ENCODE data around the gene GART. TPM values are rescaled to one million over a fixed set of nuclear protein-coding genes. Genes with fewer than 3 reads are reported as not detected.
A peak's percentile ranks its signal among the peaks of the same experiment; 100 is the strongest.

GART gene
- total and polyA plus RNA-seq, 2 of the 8 experiments (the other 6 are each of a cell fraction or from before 2014, with no cell fraction given): 23.1 to 231 TPM

GRCh38 chr21:33541105-33541711, 709 bp downstream of the GART start:
- ChIA-PET POLR2A (ENCODE audit: partially characterized antibody) (interaction anchor here (1.0 to 6.3 kb wide), 10 partner anchors 11 to 179 kb away, joined by 3 to 64 read pairs (median 3); partner anchors contain the start of gene DONSON), CTCF (ENCODE audit: partially characterized antibody) (interaction anchor here (0.6 kb wide), 1 partner anchor 427 kb away, joined by 3 read pairs; no protein-coding TSS in a partner anchor)
- no peak overlapping the region for H2BK15ac ChIP-seq (ENCODE audit: low read length)
- H4K20me1 ChIP-seq (replicated peaks in 1 of 2; ENCODE audit: control insufficient read depth in 1 of 2, insufficient read depth in 2 of 2, low read length in 2 of 2): peaks cover 8 to 10% of the 10 kb centered on the region in 2 experiments
- peak overlapping the region; percentile 99; the same call in 1 of the 2 replicates for H3K27ac ChIP-seq (ENCODE audit: low read depth, low read length)
- H2BK120ac ChIP-seq (replicated peaks; ENCODE audit: low read depth, low read length): no peak overlapping the region
- H4K8ac ChIP-seq (ENCODE audit: extremely low read depth, insufficient read depth, low read length): peak overlapping the region; percentile 87; the same call in 1 of the 2 replicates
- H4K91ac ChIP-seq (replicated peaks; ENCODE audit: insufficient read length, low read length): peak overlapping the region; percentile 83
- peak overlapping the region; percentile 88 for H2AK5ac ChIP-seq (ENCODE audit: low read depth, low read length)
- peaks cover 0 to 2% (median 0%) of the 10 kb centered on the region in 4 experiments; a peak in 3 of 7 replicates for H3K4me1 ChIP-seq (replicated peaks in 1 of 4; ENCODE audit: control insufficient read depth in 3 of 4, insufficient read depth in 4 of 4, low read length in 3 of 4)
- no peak overlapping the region for H3K14ac ChIP-seq (ENCODE audit: insufficient read length)
- peak overlapping the region; percentile 76 to 78 for H3K4me2 ChIP-seq (ENCODE audit: insufficient read depth in 1 of 2, low read depth in 2 of 2, low read length in 2 of 2)
- no peak overlapping the region for H2AFZ ChIP-seq (ENCODE audit: low read length)
- no peaks in the 10 kb centered on the region for H3K27me3 ChIP-seq (replicated peaks in 1 of 4; ENCODE audit: control insufficient read depth in 3 of 4, extremely low read depth in 1 of 4, insufficient read depth in 3 of 4, low read length in 3 of 4)
- peak overlapping the region; percentile 80 to 98 (median 96) for H3K9ac ChIP-seq (replicated peaks in 1 of 4; ENCODE audit: extremely low read depth in 1 of 4, low read depth in 3 of 4, low read length in 3 of 4)
- no peak overlapping the region for H3K23ac ChIP-seq (ENCODE audit: insufficient read length)
- H3K79me1 ChIP-seq (ENCODE audit: low read depth, low read length): no peaks in the 10 kb centered on the region; the same call in 1 of the 2 replicates
- DNase-seq (ENCODE audit: low read depth in 1 of 2, low spot score in 2 of 2) (no peak), FAIRE-seq (no peak)
- H3K18ac ChIP-seq (ENCODE audit: extremely low read depth, low read length): peak overlapping the region; percentile 52; the same call in 1 of the 2 replicates
- H3K56ac ChIP-seq (replicated peaks; ENCODE audit: insufficient read length, low read depth, low read length): peak overlapping the region; percentile 82
- H4K5ac ChIP-seq (ENCODE audit: insufficient read length, low read depth, low read length): peak overlapping the region; percentile 72
- peak overlapping the region; percentile 99 for H2BK5ac ChIP-seq (ENCODE audit: low read depth, low read length)
- H3K23me2 ChIP-seq (ENCODE audit: low read depth, low read length): peaks cover 10% of the 10 kb centered on the region
- H3K79me2 ChIP-seq (ENCODE audit: control insufficient read depth in 1 of 2, insufficient read depth in 2 of 2, low read length in 2 of 2): peaks cover 48 to 86% of the 10 kb centered on the region in 2 experiments
- no peak overlapping the region; the same call in 1 of the 2 replicates for H2BK20ac ChIP-seq (ENCODE audit: low read length)
- peak overlapping the region; percentile 75 for H3K4ac ChIP-seq (replicated peaks; ENCODE audit: insufficient read length, low read depth, low read length)
- peak overlapping the region; percentile 91 to 99 (median 95) for H3K4me3 ChIP-seq (ENCODE audit: extremely low read depth in 1 of 4, insufficient read depth in 2 of 4, low read depth in 3 of 4, low read length in 4 of 4)
- WGBS, 2 experiments (ENCODE audit: extremely low coverage in 1 of 2, insufficient coverage in 1 of 2, insufficient read length in 1 of 2, insufficient replicate concordance in 2 of 2, low coverage in 1 of 2, low lambda C conversion rate in 2 of 2, missing lambda C conversion rate in 1 of 2): 60% methylated on average over 19 of the region's 19 CpGs; no CpG with 5 or more reads in 1 of the 2 experiments
- H2BK12ac ChIP-seq (ENCODE audit: low read depth, low read length): no peak overlapping the region; the same call in 1 of the 2 replicates
- H3K9me3 ChIP-seq (ENCODE audit: insufficient read depth in 2 of 2, low read depth in 1 of 2, low read length in 1 of 2): no peaks in the 10 kb centered on the region
- H3K36me3 ChIP-seq (ENCODE audit: control insufficient read depth in 2 of 4, insufficient read depth in 4 of 4, low read length in 3 of 4): peaks cover 16 to 43% (median 26%) of the 10 kb centered on the region in 4 experiments
